CD4-positive, alpha-beta T cell treated with Interleukin-6 at 100 ng/mL for 8 hours (primary cell): ENCODE results near the gene CIPC.

Experiments
- DNase-seq: peaks from one replicate; pipeline ENCODE4 v3.0.0-alpha.2; 2020; ENCODE audit warnings: mixed read lengths, low spot score

CIPC gene

DNA sequence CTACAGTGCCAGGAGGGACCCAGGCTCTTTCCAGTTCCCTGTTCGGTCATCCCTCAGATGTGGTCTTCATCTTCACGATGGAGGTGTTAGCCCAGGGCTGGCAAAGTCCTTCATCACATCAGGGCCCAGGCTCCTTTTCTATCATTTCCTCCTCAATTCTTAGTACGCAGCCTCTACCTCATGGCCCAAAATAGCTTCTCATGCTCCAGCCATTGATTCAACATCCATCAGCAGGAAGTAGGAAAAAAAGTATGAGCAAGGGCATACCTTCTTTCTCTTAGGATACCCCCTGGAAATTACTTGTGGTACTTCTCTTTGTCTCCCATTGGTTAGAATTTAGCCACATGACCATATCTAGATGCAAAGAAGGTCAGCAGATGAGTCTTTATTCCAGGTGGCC lies 55.7 kb downstream of the CIPC start:
- no peak for DNase-seq

- DNase-seq: no peak
Observed at GRCh38 chr14:77154421-77154820, 56.4 kb downstream of the CIPC start.

DNA sequence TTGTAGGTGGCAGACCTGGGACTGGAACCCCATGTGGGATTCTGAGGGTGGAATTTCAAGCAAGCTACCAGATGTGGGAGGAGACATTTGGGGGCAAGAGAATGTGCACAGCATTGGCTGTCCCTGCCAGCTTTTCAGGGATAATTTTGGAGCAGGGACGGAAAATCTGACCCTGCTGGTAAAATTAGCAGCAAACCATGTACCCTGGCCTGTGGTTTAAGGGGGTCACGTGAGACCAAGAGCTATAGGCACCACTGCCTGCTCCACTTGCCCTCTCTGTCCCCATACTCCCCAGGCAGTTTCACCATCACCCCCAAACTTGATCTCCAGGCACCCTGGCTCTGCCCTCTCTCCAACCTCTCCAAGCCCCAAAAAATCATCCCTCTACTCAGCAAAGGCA lies 57.0 kb downstream of the CIPC start:
- no peak for DNase-seq

- DNase-seq: no peak
Observed at GRCh38 chr14:77157740-77158139, 59.7 kb downstream of the CIPC start.

DNA sequence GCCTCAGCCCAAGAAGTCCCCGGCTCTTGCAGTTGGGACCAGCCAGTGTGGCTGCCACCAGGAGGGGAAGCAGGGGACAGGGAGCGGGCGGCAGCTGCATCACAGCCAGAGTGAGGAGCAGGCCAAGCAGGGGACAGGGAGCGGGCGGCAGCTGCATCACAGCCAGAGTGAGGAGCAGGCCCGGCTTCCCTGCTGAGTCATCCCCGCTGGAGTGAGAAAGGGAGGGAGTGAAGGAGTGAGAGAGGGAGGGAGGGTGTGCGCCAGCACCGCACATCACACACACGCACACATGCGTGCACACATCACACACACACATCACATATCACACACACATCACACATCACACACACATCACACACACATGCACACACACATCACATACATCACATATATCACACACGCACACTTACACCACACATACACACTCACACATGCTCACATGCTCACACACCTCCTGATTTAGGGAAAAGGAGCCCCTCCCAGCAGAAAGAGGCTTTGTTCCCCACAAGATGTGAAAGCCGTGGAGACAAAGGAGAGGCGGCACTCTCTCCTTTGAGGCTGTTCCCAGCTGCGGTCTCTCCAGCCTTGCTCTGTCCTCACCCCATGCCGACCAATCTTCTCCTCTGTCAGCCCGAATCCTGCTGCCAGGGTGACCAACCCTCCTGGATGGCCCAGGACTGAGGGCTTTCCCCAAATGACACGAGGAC lies 60.3 kb downstream of the CIPC start:
- no peak for DNase-seq

GRCh38 chr14:77158882-77159255 lies 60.8 kb downstream of the CIPC start:
- no peak for DNase-seq

GRCh38 chr14:77161011-77161410 lies 63.0 kb downstream of the CIPC start:
- no peak for DNase-seq
